A549 (cell line): ENCODE data around the gene FHIT. TPM values are rescaled to one million over a fixed set of nuclear protein-coding genes. Genes with fewer than 3 reads are reported as not detected.

Experiments used
- ATAC-seq, 2 experiments: fragments of 200-7000 bp in 1 of 2; fragments of >200 bp in 1 of 2; cut with Nextera tagmentation in 1 of 2; cut with Tn5 transposase in 1 of 2; 3 replicates each; pipeline versions ENCODE4 v1.8.0 to v1.9.1; 2018 to 2020; ENCODE audit warnings: mild to moderate bottlenecking in 1 of 2, moderate library complexity in 1 of 2
- CTCF ChIA-PET: fragments of 300-600 bp; sonication (Branson Sonifier 250); formaldehyde crosslinking; extraction: SDS; loops from one replicate; lab custom pipeline; 2021; ENCODE audit warnings: antibody characterized with exemption, inconsistent platforms; lab: Yijun Ruan, JAX
- POLR2A ChIA-PET: fragments of 350-600 bp; formaldehyde crosslinking; extraction: SDS; loops from one replicate; lab custom pipeline; 2021; ENCODE audit warnings: antibody characterized with exemption, inconsistent platforms; lab: Yijun Ruan, JAX
- DNase-seq, 2 experiments: peaks; one replicate each; pipeline versions ENCODE4 v3.0.0 to v3.0.0-alpha.2; 2011 to 2016; ENCODE audit warnings: low read depth in 1 of 2, low spot score in 1 of 2
- FAIRE-seq: peaks from 2 replicates; lab custom pipeline; 2011; peaks lifted over from hg19 to GRCh38; lab: Jason Lieb, UNC
- H3K27ac ChIP-seq, 2 experiments: fragments of >200 bp; sonication (Bioruptor Twin); formaldehyde crosslinking; 3 replicates each; pipeline ENCODE4 v1.5.1; 2016 to 2017
- H3K4me1 ChIP-seq: fragments of >200 bp; sonication (Bioruptor Twin); formaldehyde crosslinking; 3 replicates; pipeline ENCODE4 v1.6.1; 2016
- H3K4me2 ChIP-seq: fragments of >200 bp; sonication (Bioruptor Twin); formaldehyde crosslinking; 3 replicates; pipeline ENCODE4 v1.6.1; 2016
- H3K4me3 ChIP-seq: fragments of >200 bp; sonication (Bioruptor Twin); formaldehyde crosslinking; 3 replicates; pipeline ENCODE4 v1.5.1; 2016
- H3K9me3 ChIP-seq: fragments of >200 bp; sonication (Bioruptor Twin); formaldehyde crosslinking; 3 replicates; pipeline ENCODE4 v1.6.1; 2016
- BHLHE40 ChIP-seq: IDR thresholded peaks from 2 replicates; pipeline ENCODE4 v1.6.1; 2012; ENCODE audit warnings: low read depth, low read length, inconsistent platforms
- CBX8 ChIP-seq: fragments of 200-600 bp; sonication (generic); IDR thresholded peaks from 2 replicates; pipeline ENCODE4 v1.6.1; 2016
- CHD4 ChIP-seq: fragments of 200-600 bp; sonication (generic); IDR thresholded peaks from 2 replicates; pipeline ENCODE4 v1.6.1; 2016; ENCODE audit warnings: antibody characterized with exemption, mild to moderate bottlenecking, borderline replicate concordance
- FOXS1 ChIP-seq: fragments of 250-450 bp; sonication (Bioruptor Pico); IDR thresholded peaks from 2 replicates; pipeline ENCODE4 v1.5.0; 2020; ENCODE audit warnings: mild to moderate bottlenecking, moderate library complexity
- GATA3 ChIP-seq: IDR thresholded peaks from 2 replicates; pipeline ENCODE4 v1.6.1; 2012; ENCODE audit warnings: borderline replicate concordance
- HEYL ChIP-seq: fragments of 250-450 bp; sonication (Bioruptor Pico); IDR thresholded peaks from 2 replicates; pipeline ENCODE4 v1.8.0; 2021; ENCODE audit warnings: mild to moderate bottlenecking, moderate library complexity
- HOXB5 ChIP-seq: fragments of 250-450 bp; sonication (Bioruptor Pico); IDR thresholded peaks from 2 replicates; pipeline ENCODE4 v1.5.0; 2020; ENCODE audit warnings: mild to moderate bottlenecking, moderate library complexity
- MAFK ChIP-seq: fragments of 450-650 bp; IDR thresholded peaks from 2 replicates; pipeline ENCODE4 v1.6.1; 2014; ENCODE audit not compliant: partially characterized antibody
- MAZ ChIP-seq: fragments of 150-350 bp; IDR thresholded peaks from 2 replicates; pipeline ENCODE4 v1.6.1; 2014; ENCODE audit warnings: antibody characterized with exemption, low read depth, low read length, borderline replicate concordance
- MYC ChIP-seq: IDR thresholded peaks from 2 replicates; pipeline ENCODE4 v1.6.1; 2012; ENCODE audit warnings: mild to moderate bottlenecking, inconsistent platforms, low read length, improper control_type of control experiment, borderline replicate concordance
- NFE2L2 ChIP-seq: fragments of 150-350 bp; conservative IDR thresholded peaks from 2 replicates; pipeline ENCODE4 v1.6.1; 2014; ENCODE audit warnings: low read length
- NR3C1 ChIP-seq: fragments of >200 bp; sonication (Bioruptor Twin); formaldehyde crosslinking; IDR thresholded peaks from 3 replicates; pipeline ENCODE4 v1.6.1; 2017
- POLR2A ChIP-seq: IDR thresholded peaks from 2 replicates; pipeline ENCODE4 v1.6.1; 2012; ENCODE audit warnings: mild to moderate bottlenecking, low read length
- RARB ChIP-seq: fragments of 250-450 bp; sonication (Bioruptor Pico); IDR thresholded peaks from 2 replicates; pipeline ENCODE4 v1.8.0; 2021; ENCODE audit warnings: mild to moderate bottlenecking, moderate library complexity
- RCOR1 ChIP-seq: fragments of 150-350 bp; IDR thresholded peaks from 2 replicates; pipeline ENCODE4 v1.6.1; 2014; ENCODE audit warnings: antibody characterized with exemption, low read length, low read depth
- RNF2 ChIP-seq: fragments of 200-600 bp; sonication (generic); IDR thresholded peaks from 2 replicates; pipeline ENCODE4 v1.6.1; 2016; ENCODE audit warnings: low read depth, mild to moderate bottlenecking, antibody characterized with exemption, moderate library complexity, borderline replicate concordance
- TFCP2L1 ChIP-seq: fragments of 250-450 bp; sonication (Bioruptor Pico); IDR thresholded peaks from 2 replicates; pipeline ENCODE4 v1.5.0; 2021; ENCODE audit warnings: mild to moderate bottlenecking
- ZFP36 ChIP-seq: fragments of 450-650 bp; IDR thresholded peaks from 2 replicates; pipeline ENCODE4 v1.6.1; 2014; ENCODE audit warnings: borderline replicate concordance; ENCODE audit not compliant: partially characterized antibody
- WGBS: methylation state at CpG from one replicate; pipeline ENCODE4 v1.1.6; 2017; ENCODE audit errors: missing lambda C conversion rate; 5-methylcytosine and 5-hydroxymethylcytosine counted together
- polyA plus RNA-seq, 4 experiments: library from polyadenylated mRNA; depleted of rRNA in 3 of 4; stranded (reverse); fragments of >200 nt; fragmentation: RNase III in 1 of 4; extraction: RNeasy Plus Mini Kit Qiagen cat#74134 plus additional on column Dnase treatment in 1 of 4; gene quantifications; 2 replicates in 3 of 4; 3 replicates in 1 of 4; pipeline ENCODE4 v1.2.3, GENCODE V29; 2011 to 2017
- TF ChIP-seq, protein P1 (sequence below): IDR thresholded peaks from 2 replicates; pipeline ENCODE4 v1.6.1; 2012
- TF ChIP-seq, protein P2 (sequence below): fragments of 250-450 bp; sonication (Bioruptor Pico); IDR thresholded peaks from 2 replicates; pipeline ENCODE4 v1.5.0; 2020; ENCODE audit warnings: low read depth, mild to moderate bottlenecking, moderate library complexity
- TF ChIP-seq, protein P3 (sequence below): fragments of >200 bp; sonication (Bioruptor Twin); formaldehyde crosslinking; IDR thresholded peaks from 3 replicates; pipeline ENCODE4 v1.6.1; 2016
- TF ChIP-seq, protein P4 (sequence below): fragments of 200-600 bp; sonication (generic); IDR thresholded peaks from 2 replicates; pipeline ENCODE4 v1.6.1; 2016; ENCODE audit warnings: antibody characterized with exemption, mild to moderate bottlenecking, moderate library complexity
- TF ChIP-seq, protein P5 (sequence below): fragments of >200 bp; sonication (Bioruptor Twin); formaldehyde crosslinking; IDR thresholded peaks from 3 replicates; pipeline ENCODE4 v1.5.1; 2016

The FHIT gene
- polyA plus RNA-seq, 2 of the 4 experiments (the other 2 are of a cell fraction), result 0.76 to 0.92 TPM

DNA sequence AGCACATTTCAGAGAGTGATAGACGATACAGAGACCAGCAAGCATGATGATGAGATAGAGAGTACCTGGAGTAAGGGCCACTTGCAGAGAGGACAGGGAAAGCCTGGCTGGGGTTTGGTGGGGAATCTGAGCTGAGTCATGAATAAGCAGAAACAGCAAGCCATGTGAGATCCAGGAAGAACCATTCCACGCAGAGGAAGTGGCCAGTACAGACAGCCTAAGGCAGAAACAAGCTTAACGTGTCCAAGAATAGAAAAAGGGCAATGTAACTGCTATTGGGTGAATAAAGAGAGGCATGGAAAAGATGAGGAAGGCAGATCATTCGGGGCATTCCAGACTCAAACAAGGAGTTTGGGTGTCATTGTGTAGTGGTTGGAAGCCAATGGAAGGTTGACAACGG is 1385.2 kb downstream of the FHIT start (continued):
- TF ChIP-seq POLR2A (no peak), MAFK (no peak), GATA3 (no peak), CHD4 (no peak), FOXS1 (CRISPR knock-in tag) (no peak), NR3C1 (no peak)
- TF ChIP-seq, protein P1, sequence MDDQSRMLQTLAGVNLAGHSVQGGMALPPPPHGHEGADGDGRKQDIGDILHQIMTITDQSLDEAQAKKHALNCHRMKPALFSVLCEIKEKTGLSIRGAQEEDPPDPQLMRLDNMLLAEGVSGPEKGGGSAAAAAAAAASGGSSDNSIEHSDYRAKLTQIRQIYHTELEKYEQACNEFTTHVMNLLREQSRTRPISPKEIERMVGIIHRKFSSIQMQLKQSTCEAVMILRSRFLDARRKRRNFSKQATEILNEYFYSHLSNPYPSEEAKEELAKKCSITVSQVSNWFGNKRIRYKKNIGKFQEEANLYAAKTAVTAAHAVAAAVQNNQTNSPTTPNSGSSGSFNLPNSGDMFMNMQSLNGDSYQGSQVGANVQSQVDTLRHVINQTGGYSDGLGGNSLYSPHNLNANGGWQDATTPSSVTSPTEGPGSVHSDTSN, result no peak
- TF ChIP-seq, protein P2, sequence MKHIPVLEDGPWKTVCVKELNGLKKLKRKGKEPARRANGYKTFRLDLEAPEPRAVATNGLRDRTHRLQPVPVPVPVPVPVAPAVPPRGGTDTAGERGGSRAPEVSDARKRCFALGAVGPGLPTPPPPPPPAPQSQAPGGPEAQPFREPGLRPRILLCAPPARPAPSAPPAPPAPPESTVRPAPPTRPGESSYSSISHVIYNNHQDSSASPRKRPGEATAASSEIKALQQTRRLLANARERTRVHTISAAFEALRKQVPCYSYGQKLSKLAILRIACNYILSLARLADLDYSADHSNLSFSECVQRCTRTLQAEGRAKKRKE, result no peak
- TF ChIP-seq, all 56 proteins: peak for 0

DNA sequence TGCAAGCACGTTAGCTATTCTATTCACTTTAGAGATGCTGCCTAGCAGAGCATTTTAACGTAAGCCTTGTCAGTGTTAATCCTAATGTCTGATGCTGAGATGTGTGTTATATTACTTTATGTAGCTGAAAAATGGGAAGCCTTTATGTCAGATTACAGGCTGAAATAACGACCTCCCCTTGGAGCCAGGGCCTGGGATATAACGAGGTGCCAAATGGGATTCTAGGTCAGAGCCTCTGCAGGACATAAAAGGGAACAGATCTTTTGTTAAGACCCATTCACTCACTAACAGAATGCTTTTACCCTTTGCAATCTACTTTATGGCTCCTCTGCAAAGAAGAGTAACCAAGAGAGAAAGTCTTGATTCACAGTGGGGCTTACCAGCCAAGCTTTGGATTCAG is 1385.9 kb downstream of the FHIT start:
- DNase-seq (no peak), FAIRE-seq (no peak), ATAC-seq (no peak)
- ChIA-PET CTCF (interaction anchor here (0.6 kb wide), 1 partner anchor 393 kb away, joined by 3 read pairs; no protein-coding TSS in a partner anchor), POLR2A (no interaction called here)
- Histone ChIP-seq H3K4me2 (no peak overlapping the region), H3K27ac (no peak overlapping the region), H3K4me1 (no peaks in the 10 kb centered on the region), H3K9me3 (no peaks in the 10 kb centered on the region), H3K4me3 (no peak overlapping the region)
- TF ChIP-seq, protein P3, sequence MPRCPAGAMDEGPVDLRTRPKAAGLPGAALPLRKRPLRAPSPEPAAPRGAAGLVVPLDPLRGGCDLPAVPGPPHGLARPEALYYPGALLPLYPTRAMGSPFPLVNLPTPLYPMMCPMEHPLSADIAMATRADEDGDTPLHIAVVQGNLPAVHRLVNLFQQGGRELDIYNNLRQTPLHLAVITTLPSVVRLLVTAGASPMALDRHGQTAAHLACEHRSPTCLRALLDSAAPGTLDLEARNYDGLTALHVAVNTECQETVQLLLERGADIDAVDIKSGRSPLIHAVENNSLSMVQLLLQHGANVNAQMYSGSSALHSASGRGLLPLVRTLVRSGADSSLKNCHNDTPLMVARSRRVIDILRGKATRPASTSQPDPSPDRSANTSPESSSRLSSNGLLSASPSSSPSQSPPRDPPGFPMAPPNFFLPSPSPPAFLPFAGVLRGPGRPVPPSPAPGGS, result no peak
- TF ChIP-seq, protein P2, result no peak
- TF ChIP-seq RARB (CRISPR knock-in tag), result no peak
- TF ChIP-seq NR3C1, result no peak
- TF ChIP-seq MAZ, result no peak
- no peak for TF ChIP-seq TFCP2L1 (CRISPR knock-in tag)
- TF ChIP-seq CBX8, result no peak
- no peak for TF ChIP-seq HEYL (CRISPR knock-in tag)
- no peak for TF ChIP-seq NFE2L2
- TF ChIP-seq MYC, result no peak
- no peak for TF ChIP-seq ZFP36
- no peak for TF ChIP-seq BHLHE40
- TF ChIP-seq, protein P4, sequence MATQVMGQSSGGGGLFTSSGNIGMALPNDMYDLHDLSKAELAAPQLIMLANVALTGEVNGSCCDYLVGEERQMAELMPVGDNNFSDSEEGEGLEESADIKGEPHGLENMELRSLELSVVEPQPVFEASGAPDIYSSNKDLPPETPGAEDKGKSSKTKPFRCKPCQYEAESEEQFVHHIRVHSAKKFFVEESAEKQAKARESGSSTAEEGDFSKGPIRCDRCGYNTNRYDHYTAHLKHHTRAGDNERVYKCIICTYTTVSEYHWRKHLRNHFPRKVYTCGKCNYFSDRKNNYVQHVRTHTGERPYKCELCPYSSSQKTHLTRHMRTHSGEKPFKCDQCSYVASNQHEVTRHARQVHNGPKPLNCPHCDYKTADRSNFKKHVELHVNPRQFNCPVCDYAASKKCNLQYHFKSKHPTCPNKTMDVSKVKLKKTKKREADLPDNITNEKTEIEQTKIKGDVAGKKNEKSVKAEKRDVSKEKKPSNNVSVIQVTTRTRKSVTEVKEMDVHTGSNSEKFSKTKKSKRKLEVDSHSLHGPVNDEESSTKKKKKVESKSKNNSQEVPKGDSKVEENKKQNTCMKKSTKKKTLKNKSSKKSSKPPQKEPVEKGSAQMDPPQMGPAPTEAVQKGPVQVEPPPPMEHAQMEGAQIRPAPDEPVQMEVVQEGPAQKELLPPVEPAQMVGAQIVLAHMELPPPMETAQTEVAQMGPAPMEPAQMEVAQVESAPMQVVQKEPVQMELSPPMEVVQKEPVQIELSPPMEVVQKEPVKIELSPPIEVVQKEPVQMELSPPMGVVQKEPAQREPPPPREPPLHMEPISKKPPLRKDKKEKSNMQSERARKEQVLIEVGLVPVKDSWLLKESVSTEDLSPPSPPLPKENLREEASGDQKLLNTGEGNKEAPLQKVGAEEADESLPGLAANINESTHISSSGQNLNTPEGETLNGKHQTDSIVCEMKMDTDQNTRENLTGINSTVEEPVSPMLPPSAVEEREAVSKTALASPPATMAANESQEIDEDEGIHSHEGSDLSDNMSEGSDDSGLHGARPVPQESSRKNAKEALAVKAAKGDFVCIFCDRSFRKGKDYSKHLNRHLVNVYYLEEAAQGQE, result no peak
- no peak for TF ChIP-seq HOXB5 (CRISPR knock-in tag)
- no peak for TF ChIP-seq RCOR1
- TF ChIP-seq RNF2, result no peak
- TF ChIP-seq, protein P5, sequence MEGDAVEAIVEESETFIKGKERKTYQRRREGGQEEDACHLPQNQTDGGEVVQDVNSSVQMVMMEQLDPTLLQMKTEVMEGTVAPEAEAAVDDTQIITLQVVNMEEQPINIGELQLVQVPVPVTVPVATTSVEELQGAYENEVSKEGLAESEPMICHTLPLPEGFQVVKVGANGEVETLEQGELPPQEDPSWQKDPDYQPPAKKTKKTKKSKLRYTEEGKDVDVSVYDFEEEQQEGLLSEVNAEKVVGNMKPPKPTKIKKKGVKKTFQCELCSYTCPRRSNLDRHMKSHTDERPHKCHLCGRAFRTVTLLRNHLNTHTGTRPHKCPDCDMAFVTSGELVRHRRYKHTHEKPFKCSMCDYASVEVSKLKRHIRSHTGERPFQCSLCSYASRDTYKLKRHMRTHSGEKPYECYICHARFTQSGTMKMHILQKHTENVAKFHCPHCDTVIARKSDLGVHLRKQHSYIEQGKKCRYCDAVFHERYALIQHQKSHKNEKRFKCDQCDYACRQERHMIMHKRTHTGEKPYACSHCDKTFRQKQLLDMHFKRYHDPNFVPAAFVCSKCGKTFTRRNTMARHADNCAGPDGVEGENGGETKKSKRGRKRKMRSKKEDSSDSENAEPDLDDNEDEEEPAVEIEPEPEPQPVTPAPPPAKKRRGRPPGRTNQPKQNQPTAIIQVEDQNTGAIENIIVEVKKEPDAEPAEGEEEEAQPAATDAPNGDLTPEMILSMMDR, result no peak
- 40% methylated on average over 4 of the region's 4 CpGs for WGBS
